ENCODE data around the gene DDX39B. TPM values are rescaled to one million over a fixed set of nuclear protein-coding genes. Genes with fewer than 3 reads are reported as not detected.

Gene DDX39B
- 458 and 488 TPM in 2 replicates for total RNA-seq

DNA sequence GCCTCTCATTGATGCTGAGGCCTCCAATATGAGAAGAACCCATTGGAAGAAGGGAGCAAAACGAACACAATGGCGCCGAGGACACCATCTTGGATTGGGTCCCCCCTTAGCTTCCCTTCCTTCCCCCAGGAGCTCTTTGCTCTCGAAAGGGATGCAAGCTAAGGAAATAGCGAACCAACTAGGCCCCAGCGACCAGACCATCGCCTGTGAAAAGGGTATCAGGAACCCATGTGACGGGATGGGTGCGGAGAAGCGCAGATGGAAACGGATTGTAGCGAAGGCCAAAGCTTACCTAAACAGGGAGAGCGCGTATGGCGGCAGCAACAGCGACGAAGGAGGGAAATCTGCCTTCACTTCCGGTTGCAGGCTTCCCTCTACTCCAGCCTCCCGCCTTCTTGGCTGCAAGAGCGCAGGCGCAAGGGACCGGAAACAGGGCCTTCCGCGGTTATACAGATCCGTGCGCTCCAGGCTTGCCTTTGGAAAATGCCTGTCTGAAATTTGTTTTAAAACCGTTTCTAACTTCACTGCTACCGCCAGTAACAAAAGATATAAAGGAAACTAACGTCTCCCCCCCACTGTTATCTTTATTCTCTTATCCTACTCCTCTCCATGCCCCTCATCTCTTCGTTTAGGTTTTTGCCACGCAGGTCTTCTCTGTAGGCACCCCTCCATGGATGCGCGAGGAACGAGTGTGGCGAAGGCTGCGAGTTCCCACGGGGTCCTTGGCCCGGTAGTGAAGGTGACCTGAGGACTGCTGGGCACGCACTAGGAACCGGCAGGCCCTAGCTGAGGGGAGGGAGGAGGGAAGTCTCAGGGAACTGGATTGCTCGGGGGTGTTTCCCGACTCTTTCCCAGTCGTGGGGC lies at the start of gene DDX39B:
Gene DDX39B (minus strand): TSS at position 346 of the 864 bp plus-strand sequence. CDS start 1,471 bp downstream, outside the sequence.

DNA sequence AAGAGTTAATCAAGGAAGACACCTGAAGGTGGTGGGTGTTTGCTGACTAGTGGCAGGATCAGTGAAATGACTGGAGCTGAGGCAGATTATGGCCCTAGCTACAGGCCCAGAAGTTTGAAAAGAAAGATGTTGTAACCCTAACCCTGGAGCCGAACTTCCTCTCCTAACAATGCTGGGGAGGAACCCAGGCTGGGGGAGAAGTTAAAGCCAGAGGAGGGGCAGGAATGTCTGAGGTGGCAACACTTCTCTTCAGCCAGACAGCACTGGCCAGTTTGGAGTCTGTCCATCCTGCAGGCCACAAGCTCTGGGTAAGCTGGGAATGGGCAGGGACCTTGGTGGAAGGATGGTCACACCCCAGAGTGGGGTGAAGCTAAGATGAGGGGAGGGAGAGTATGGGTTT lies 44.2 kb upstream of the DDX39B start, which contains the start of gene LST1:
Gene LST1 (plus strand): TSS at position 270 of the 400 bp plus-strand sequence. CDS start 1,023 bp downstream, outside the sequence.

DNA sequence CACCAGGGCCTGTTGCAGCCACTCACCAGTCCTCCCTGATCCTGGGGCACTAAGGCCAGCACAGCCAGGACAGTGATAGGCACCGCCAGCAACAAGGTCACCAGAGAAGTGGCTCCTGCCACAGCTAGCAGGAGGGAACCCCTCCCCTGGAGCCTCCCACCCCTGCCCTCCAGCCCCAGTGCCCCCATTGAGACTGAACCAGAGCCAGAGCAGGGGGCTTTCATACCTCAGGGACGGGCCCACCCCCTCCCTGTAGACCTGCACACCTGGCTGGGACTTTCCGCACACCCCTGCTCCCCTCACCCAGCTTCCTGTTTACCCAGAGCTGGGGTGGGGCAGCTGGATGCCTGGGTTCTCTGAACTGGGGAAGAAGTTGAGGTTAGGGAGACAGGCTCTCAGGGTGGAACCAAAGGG lies 40.4 kb upstream of the DDX39B start, which contains the start of gene LTB:
Gene LTB (minus strand): TSS at position 195 of the 414 bp plus-strand sequence. CDS start 7 bp downstream, at position 188.

DNA sequence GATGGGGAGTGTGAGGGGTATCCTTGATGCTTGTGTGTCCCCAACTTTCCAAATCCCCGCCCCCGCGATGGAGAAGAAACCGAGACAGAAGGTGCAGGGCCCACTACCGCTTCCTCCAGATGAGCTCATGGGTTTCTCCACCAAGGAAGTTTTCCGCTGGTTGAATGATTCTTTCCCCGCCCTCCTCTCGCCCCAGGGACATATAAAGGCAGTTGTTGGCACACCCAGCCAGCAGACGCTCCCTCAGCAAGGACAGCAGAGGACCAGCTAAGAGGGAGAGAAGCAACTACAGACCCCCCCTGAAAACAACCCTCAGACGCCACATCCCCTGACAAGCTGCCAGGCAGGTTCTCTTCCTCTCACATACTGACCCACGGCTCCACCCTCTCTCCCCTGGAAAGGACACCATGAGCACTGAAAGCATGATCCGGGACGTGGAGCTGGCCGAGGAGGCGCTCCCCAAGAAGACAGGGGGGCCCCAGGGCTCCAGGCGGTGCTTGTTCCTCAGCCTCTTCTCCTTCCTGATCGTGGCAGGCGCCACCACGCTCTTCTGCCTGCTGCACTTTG lies 33.6 kb upstream of the DDX39B start, which contains the start of gene TNF:
Gene TNF (plus strand): TSS at position 231 of the 567 bp plus-strand sequence. CDS start 177 bp downstream, at position 408.

DNA sequence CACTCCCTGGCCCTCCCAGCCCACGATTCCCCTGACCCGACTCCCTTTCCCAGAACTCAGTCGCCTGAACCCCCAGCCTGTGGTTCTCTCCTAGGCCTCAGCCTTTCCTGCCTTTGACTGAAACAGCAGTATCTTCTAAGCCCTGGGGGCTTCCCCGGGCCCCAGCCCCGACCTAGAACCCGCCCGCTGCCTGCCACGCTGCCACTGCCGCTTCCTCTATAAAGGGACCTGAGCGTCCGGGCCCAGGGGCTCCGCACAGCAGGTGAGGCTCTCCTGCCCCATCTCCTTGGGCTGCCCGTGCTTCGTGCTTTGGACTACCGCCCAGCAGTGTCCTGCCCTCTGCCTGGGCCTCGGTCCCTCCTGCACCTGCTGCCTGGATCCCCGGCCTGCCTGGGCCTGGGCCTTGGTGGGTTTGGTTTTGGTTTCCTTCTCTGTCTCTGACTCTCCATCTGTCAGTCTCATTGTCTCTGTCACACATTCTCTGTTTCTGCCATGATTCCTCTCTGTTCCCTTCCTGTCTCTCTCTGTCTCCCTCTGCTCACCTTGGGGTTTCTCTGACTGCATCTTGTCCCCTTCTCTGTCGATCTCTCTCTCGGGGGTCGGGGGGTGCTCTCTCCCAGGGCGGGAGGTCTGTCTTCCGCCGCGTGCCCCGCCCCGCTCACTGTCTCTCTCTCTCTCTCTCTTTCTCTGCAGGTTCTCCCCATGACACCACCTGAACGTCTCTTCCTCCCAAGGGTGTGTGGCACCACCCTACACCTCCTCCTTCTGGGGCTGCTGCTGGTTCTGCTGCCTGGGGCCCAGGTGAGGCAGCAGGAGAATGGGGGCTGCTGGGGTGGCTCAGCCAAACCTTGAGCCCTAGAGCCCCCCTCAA lies 30.5 kb upstream of the DDX39B start, which contains the start of gene LTA:
Gene LTA (plus strand): TSS at position 249 of the 871 bp plus-strand sequence. CDS start 454 bp downstream, at position 703.

DNA sequence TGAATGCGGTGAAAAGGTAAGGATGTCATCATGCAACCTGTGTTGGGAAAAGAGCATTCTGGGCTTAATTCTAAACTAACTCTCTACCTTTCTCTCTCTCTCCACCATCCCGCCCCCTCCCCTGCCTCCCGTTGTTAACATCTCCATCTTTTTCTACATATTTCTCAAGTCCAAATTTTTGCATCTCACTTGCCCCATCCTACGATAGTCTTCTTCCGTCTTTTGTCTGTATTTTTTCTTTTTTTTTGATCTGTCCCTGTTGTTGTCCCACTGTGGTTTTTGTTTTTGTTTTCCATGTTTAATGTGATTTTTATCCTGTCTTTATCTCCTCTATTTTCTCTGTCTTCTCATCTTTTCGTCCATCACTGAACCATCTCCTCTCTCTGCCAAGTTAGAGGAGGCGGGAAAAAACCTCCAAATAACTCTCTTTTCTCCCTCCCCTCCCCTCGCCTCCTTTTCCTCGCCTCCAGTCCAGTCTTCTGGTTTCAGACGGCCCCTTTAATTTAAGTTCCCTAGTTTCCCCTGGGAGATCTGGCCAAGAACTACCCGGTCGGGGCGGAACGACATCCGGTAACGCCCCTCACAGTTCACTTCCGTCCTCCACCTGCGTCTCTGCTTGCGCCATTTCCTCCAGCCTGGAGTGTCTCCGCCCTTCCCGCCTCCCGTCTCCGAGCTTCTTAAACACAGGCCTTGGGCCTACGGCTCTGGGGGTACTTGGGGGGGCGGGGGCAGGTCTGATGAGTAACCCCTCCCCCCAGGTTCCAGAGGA lies 5.3 kb upstream of the DDX39B start, which contains the start of gene NFKBIL1:
Gene NFKBIL1 (plus strand): TSS at position 651 of the 769 bp plus-strand sequence. CDS start 87 bp downstream, at position 738.

DNA sequence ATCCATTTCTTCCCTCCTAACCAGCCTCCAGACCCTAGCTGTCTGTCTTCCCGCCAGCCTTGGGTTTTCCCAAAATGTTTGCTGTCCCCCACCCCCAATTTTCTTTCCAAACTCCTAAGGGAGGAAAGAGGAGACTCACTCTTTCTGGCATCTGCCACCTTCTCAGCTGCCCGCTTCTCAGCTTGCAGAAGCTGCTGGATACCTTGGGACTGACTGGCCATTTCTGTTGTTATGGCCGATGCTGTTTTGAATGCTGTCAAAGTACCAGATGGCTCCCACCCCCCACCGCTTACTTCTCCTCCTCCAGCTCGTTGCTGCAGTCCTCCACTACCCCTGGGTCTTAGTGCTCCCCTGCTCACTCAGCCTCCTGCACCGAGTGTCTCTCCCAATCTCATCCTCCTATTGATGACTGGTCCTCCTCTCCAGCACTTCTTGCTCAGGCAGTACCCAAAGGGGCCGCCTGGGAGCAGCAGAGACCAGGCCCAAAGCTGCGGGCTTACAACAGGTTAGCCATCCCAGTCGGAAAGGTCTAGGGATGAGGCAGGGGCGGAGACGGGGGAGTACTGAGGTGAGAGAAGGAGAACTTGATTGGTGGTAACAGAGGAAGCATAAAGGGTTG lies 4.6 kb upstream of the DDX39B start, which contains the start of gene ATP6V1G2:
Gene ATP6V1G2 (minus strand): TSS at position 270 of the 619 bp plus-strand sequence. CDS start 49 bp downstream, at position 221.

DNA sequence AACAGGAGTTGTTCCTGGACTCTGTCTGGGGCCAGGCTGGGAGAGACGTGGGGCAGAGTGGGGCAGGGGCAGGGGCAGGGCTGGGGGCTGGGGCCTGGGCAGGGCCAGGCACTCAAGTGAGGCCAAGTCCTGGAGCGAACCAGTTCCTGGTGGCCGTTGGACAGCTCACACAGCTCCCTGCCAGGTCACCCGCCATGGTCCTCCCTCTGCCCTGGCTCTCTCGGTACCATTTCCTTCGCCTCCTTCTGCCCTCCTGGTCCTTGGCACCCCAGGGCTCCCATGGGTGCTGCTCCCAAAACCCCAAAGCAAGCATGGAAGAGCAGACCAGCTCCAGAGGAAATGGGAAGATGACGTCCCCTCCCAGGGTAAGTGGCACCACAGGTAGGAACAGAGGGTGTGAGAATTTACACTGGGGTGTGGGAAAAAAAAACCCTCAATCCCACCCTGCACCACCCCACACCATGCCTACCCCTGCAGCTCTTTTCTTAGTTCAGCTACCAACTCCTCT lies 12.9 kb downstream of the DDX39B start, which contains the start of gene MCCD1:
Gene MCCD1 (plus strand): TSS at position 142 of the 508 bp plus-strand sequence. CDS start 53 bp downstream, at position 195.

DNA sequence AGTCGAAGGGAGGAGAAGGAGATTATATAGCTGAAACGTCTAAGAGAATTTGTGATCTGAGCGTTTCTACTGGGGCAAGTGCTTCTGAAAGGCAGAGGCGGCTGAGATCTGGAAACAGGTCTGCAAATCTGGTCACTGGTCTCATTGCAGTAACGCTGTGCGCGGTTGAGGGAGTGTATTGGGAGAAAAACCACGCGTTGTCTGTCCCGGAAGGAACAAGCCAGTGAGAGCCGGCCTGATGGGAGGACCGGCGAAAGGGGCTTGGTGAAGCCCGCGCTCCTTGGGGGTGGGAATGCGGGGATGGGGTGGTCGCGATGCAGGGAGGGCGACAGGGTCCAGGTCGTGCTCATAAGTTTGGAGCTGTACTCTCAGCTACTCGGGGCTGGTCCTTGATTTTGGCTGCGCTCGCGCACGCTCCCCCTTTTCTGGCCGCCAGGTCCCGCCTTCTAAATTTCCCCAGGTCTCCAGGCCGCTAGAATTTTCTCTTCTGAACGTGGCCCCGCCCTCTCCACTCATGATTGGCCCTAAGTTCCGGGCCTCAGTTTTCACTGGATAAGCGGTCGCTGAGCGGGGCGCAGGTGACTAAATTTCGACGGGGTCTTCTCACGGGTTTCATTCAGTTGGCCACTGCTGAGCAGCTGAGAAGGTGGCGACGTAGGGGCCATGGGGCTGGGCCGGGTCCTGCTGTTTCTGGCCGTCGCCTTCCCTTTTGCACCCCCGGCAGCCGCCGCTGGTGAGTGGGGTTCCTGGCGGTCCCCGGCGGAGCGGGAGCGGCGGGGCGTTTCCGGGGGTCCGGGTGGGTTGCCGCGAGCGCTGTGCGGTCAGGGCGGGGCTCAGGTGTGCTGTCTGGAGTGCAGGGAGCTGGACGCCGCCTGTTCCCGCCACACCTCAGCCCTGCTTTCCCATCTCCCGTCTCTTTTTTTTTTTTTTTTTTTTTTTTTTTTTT lies 44.0 kb downstream of the DDX39B start, which contains the start of gene MICB:
Gene MICB (plus strand): TSS at position 615 of the 946 bp plus-strand sequence. CDS start 49 bp downstream, at position 664.

Small RNA genes within 50 kb of the gene (small RNA-seq; reads per million reads assigned to genes)
- gene AL663061.1 = not detected
- gene RF00019 = not detected
- gene SNORD117 = 291 reads per million, percentile 99 among the genes with 10 or more reads in this experiment
- not detected for gene SNORD84

Other genes with a start within 250 kb of the DDX39B start
- gene HLA-B, start 184.8 kb downstream of the DDX39B start, total RNA-seq = 74.5 and 143 TPM in 2 replicates
- 29.7 and 47.9 TPM in 2 replicates for gene MICA, start 138.4 kb downstream of the DDX39B start, total RNA-seq
- 17.6 and 24.3 TPM in 2 replicates for gene MICB, start 43.9 kb downstream of the DDX39B start, total RNA-seq
- gene MCCD1, start 13.0 kb downstream of the DDX39B start, total RNA-seq = not detected in 2 replicates
- gene ATP6V1G2, start 4.6 kb upstream of the DDX39B start, total RNA-seq = 0.33 and 1.2 TPM in 2 replicates
- gene NFKBIL1, start 5.6 kb upstream of the DDX39B start, total RNA-seq = 24.1 and 36.9 TPM in 2 replicates
- gene LTA, start 30.3 kb upstream of the DDX39B start, total RNA-seq = not detected in 2 replicates
- gene TNF, start 33.6 kb upstream of the DDX39B start, total RNA-seq = not detected in 2 replicates
- gene LTB, start 40.4 kb upstream of the DDX39B start, total RNA-seq = 3.9 and 4.7 TPM in 2 replicates
- gene LST1, start 44.3 kb upstream of the DDX39B start, total RNA-seq = 0.48 TPM in 1 of 2 replicates, not detected in the other
- not detected in 2 replicates for gene NCR3, start 51.0 kb upstream of the DDX39B start, total RNA-seq
- gene AIF1, start 73.2 kb upstream of the DDX39B start, total RNA-seq = not detected in 2 replicates
- gene PRRC2A, start 78.7 kb upstream of the DDX39B start, total RNA-seq = 91.2 and 102 TPM in 2 replicates
- 239 and 265 TPM in 2 replicates for gene BAG6, start 110.7 kb upstream of the DDX39B start, total RNA-seq
- gene APOM, start 113.9 kb upstream of the DDX39B start, total RNA-seq = 0.29 and 0.65 TPM in 2 replicates
- 20.6 and 21.4 TPM in 2 replicates for gene C6orf47, start 118.8 kb upstream of the DDX39B start, total RNA-seq
- 15.1 and 17.3 TPM in 2 replicates for gene GPANK1, start 123.0 kb upstream of the DDX39B start, total RNA-seq
- 205 and 210 TPM in 2 replicates for gene CSNK2B, start 124.1 kb upstream of the DDX39B start, total RNA-seq
- gene LY6G5B, start 128.0 kb upstream of the DDX39B start, total RNA-seq = 4.2 and 6.1 TPM in 2 replicates
- 1.3 and 2.4 TPM in 2 replicates for gene LY6G5C, start 139.1 kb upstream of the DDX39B start, total RNA-seq
- gene ABHD16A, start 161.3 kb upstream of the DDX39B start, total RNA-seq = 37.9 and 40.5 TPM in 2 replicates
- not detected in 2 replicates for gene LY6G6F, start 164.9 kb upstream of the DDX39B start, total RNA-seq
- not detected in 2 replicates for gene LY6G6D, start 173.3 kb upstream of the DDX39B start, total RNA-seq
- not detected in 2 replicates for gene LY6G6C, start 179.7 kb upstream of the DDX39B start, total RNA-seq
- not detected in 2 replicates for gene MPIG6B, start 181.4 kb upstream of the DDX39B start, total RNA-seq
- 87.2 and 113 TPM in 2 replicates for gene DDAH2, start 187.3 kb upstream of the DDX39B start, total RNA-seq
- gene CLIC1, start 194.5 kb upstream of the DDX39B start, total RNA-seq = 800 and 906 TPM in 2 replicates
- 12.7 and 18.8 TPM in 2 replicates for gene MSH5, start 198.0 kb upstream of the DDX39B start, total RNA-seq
- gene SAPCD1, start 220.7 kb upstream of the DDX39B start, total RNA-seq = 2.1 TPM in 1 of 2 replicates, not detected in the other
- gene VWA7, start 235.3 kb upstream of the DDX39B start, total RNA-seq = 0.10 and 0.65 TPM in 2 replicates